ENCODE results near the gene PPFIA4. TPM values are rescaled to one million over a fixed set of nuclear protein-coding genes. Genes with fewer than 3 reads are reported as not detected.

The PPFIA4 gene
- total and polyA plus RNA-seq, 9 of the 15 experiments (the other 6 are each of a cell fraction or from before 2014, with no cell fraction given), result 0.07 to 12.0 (median 0.70) TPM

GRCh38 chr1:203075236-203076030, 49.1 kb downstream of the PPFIA4 start:
- no peaks in the 10 kb centered on the region for H3K9me1 ChIP-seq (ENCODE audit: control insufficient read depth, insufficient read depth, low read length)
- 14% methylated on average over 38 of the region's 56 CpGs for WGBS (ENCODE audit: insufficient coverage, low coverage, missing lambda C conversion rate)
- H3K4me1 ChIP-seq (replicated peaks in 1 of 2; ENCODE audit: control insufficient read depth in 2 of 2, insufficient read depth in 2 of 2, low read length in 2 of 2), result peaks cover 0 to 10% of the 10 kb centered on the region in 2 experiments; a peak in 2 of 5 replicates
- H2AFZ ChIP-seq (ENCODE audit: low read depth, low read length), result no peak overlapping the region
- peaks cover 36 to 77% of the 10 kb centered on the region in 2 experiments for H3K27me3 ChIP-seq (ENCODE audit: control insufficient read depth in 2 of 2, insufficient read depth in 2 of 2, low read length in 2 of 2)
- FAIRE-seq, result no peak
- H4K20me1 ChIP-seq (replicated peaks; ENCODE audit: control insufficient read depth, insufficient read depth, low read length), result peaks cover 4% of the 10 kb centered on the region; the same call in 1 of the 2 replicates
- H3K27ac ChIP-seq (ENCODE audit: extremely low read depth, low read depth, low read length), result no peak overlapping the region
- ChIA-PET POLR2A (no interaction called here), CTCF (ENCODE audit: low intra/inter-chr PET ratio) (no interaction called here)
- no peak for DNase-seq (ENCODE audit: extremely low read depth in 1 of 4, low spot score in 3 of 4)
- no peak overlapping the region for H3K4me3 ChIP-seq
- ATAC-seq, result no peak; the same call in 2 of the 3 replicates
- no peak for TF ChIP-seq ZBED1 (IDR thresholded peaks at IDR 0.05)
- no peak for TF ChIP-seq RCOR1 (IDR thresholded peaks at IDR 0.05; ENCODE audit: borderline replicate concordance in 1 of 2, low read depth in 2 of 2, low read length in 2 of 2)
- no peak for TF ChIP-seq FOXO4 (CRISPR knock-in tag; IDR thresholded peaks at IDR 0.05)
- TF ChIP-seq SPI1 (IDR thresholded peaks at IDR 0.05; ENCODE audit: borderline replicate concordance, low read depth, low read length), result peak; percentile 84
- no peak for TF ChIP-seq ZNF280A (IDR thresholded peaks at IDR 0.05; ENCODE audit: low read depth, partially characterized antibody)
- no TSS peak for BruUV-seq (replicated peaks)
- intact Hi-C loops (cut with micrococcal nuclease), result no loop called here
- no peak overlapping the region for H3K9ac ChIP-seq (ENCODE audit: insufficient read depth in 1 of 2, low read depth in 2 of 2, low read length in 2 of 2)
- H3K4me2 ChIP-seq (ENCODE audit: insufficient read depth, low read length), result no peak overlapping the region
- in situ Hi-C loops (cut with MboI), result no loop called here
- no peaks in the 10 kb centered on the region for H3K9me3 ChIP-seq (replicated peaks; ENCODE audit: control insufficient read depth, insufficient read depth, low read depth, low read length)
- no peaks in the 10 kb centered on the region for H3K36me3 ChIP-seq (ENCODE audit: control insufficient read depth, insufficient read depth, low read length)
- no peaks in the 10 kb centered on the region for H3K79me2 ChIP-seq (ENCODE audit: control insufficient read depth, insufficient read depth, low read length)
